PC-3 (cell line): Measurements from ENCODE around the gene ROR1. TPM values are rescaled to one million over a fixed set of nuclear protein-coding genes. Genes with fewer than 3 reads are reported as not detected.

ENCODE experiments used
- ATAC-seq: fragments of 200-7000 bp; cut with Tn5 transposase; 2 replicates; pipeline ENCODE4 v1.9.1; 2020; ENCODE audit warnings: mild to moderate bottlenecking, moderate library complexity
- BruUV-seq: library from RNA; stranded (reverse); fragments of 400-500 nt; replicated peaks from 2 replicates; lab custom pipeline; 2021; lab: Mats Ljungman, UMichigan
- CTCF ChIA-PET: fragments of 300-600 bp; sonication (Branson Sonifier 250); formaldehyde crosslinking; loops from one replicate; lab custom pipeline; 2022; ENCODE audit warnings: antibody characterized with exemption; lab: Charles Lee
- POLR2A ChIA-PET: fragments of 300-600 bp; sonication (Branson Sonifier 250); formaldehyde crosslinking; loops from one replicate; lab custom pipeline; 2022; ENCODE audit warnings: antibody characterized with exemption; ENCODE audit not compliant: unreplicated experiment; lab: Charles Lee
- DNase-seq: peaks from one replicate; pipeline ENCODE4 v3.0.0-alpha.2; 2015
- H2AFZ ChIP-seq: fragments of 300-600 bp; sonication (generic); 2 replicates; pipeline ENCODE4 v1.6.0; 2016; ENCODE audit warnings: antibody characterized with exemption, low read length
- H3F3A ChIP-seq: fragments of 300-600 bp; sonication (generic); one replicate; pipeline ENCODE4 v1.6.0; 2017; ENCODE audit warnings: antibody characterized with exemption, low read length, control low read depth, mild to moderate bottlenecking; ENCODE audit not compliant: unreplicated experiment
- H3K27ac ChIP-seq: fragments of 300-600 bp; sonication (generic); 2 replicates; pipeline ENCODE4 v1.5.1; 2016; ENCODE audit warnings: mild to moderate bottlenecking, low read length
- H3K27me3 ChIP-seq: fragments of 300-600 bp; sonication (generic); 2 replicates; pipeline ENCODE4 v1.6.1; 2016; ENCODE audit warnings: low read length, mixed read lengths
- H3K36me3 ChIP-seq: fragments of 300-600 bp; sonication (generic); 2 replicates; pipeline ENCODE4 v1.6.1; 2016; ENCODE audit warnings: low read depth, mixed run types, low read length, mixed read lengths
- H3K4me1 ChIP-seq: fragments of 300-600 bp; sonication (generic); 2 replicates; pipeline ENCODE4 v1.5.1; 2016; ENCODE audit warnings: low read length; ENCODE audit not compliant: insufficient read depth
- H3K4me2 ChIP-seq: fragments of 300-600 bp; sonication (generic); 2 replicates; pipeline ENCODE4 v1.6.0; 2016; ENCODE audit warnings: low read length
- H3K4me3 ChIP-seq: fragments of 300-600 bp; sonication (generic); 2 replicates; pipeline ENCODE4 v1.5.1; 2016; ENCODE audit warnings: mild to moderate bottlenecking, low read length, mixed read lengths
- H3K79me2 ChIP-seq: fragments of 300-600 bp; sonication (generic); 2 replicates; pipeline ENCODE4 v1.6.1; 2017; ENCODE audit warnings: low read length, mixed read lengths
- H3K9ac ChIP-seq: fragments of 300-600 bp; sonication (generic); 2 replicates; pipeline ENCODE4 v1.6.0; 2016; ENCODE audit warnings: mild to moderate bottlenecking, low read length
- H3K9me2 ChIP-seq: fragments of 300-600 bp; sonication (generic); replicated peaks from 2 replicates; pipeline ENCODE4 v1.6.1; 2016; ENCODE audit warnings: mixed run types, low read length, mixed read lengths
- H3K9me3 ChIP-seq: fragments of 300-600 bp; sonication (generic); 2 replicates; pipeline ENCODE4 v1.6.1; 2016; ENCODE audit warnings: low read length, mixed read lengths
- H4K20me1 ChIP-seq: fragments of 300-600 bp; sonication (generic); 2 replicates; pipeline ENCODE4 v1.6.1; 2016; ENCODE audit warnings: low read length, mixed read lengths
- CTCF ChIP-seq: fragments of 300-600 bp; sonication (generic); conservative IDR thresholded peaks from 2 replicates; pipeline ENCODE4 v1.5.1; 2017; ENCODE audit warnings: antibody characterized with exemption, low read depth, mild to moderate bottlenecking, low read length
- EZH2 ChIP-seq: fragments of 300-600 bp; sonication (generic); IDR thresholded peaks from one replicate; pipeline ENCODE4 v1.6.1; 2017; ENCODE audit warnings: antibody characterized with exemption, mild to moderate bottlenecking, low read length; ENCODE audit not compliant: unreplicated experiment
- EZH2phosphoT487 ChIP-seq: fragments of 300-600 bp; sonication (generic); IDR thresholded peaks from 2 replicates; pipeline ENCODE4 v1.6.1; 2018; ENCODE audit warnings: mild to moderate bottlenecking, antibody characterized with exemption, low read length, borderline replicate concordance
- intact Hi-C: fragments of 100-400 bp; cut with micrococcal nuclease; formaldehyde crosslinking; loops from 2 replicates; pipeline ENCODE4 v1.9.0; 2023
- total RNA-seq: library from RNA; depleted of rRNA; stranded (reverse); fragments of >200 nt; gene quantifications from 2 replicates; pipeline ENCODE4 v1.2.3, GENCODE V29; 2014

ROR1 gene
- total RNA-seq, 1 experiment from 2014 or later = 16.5 TPM

- Histone ChIP-seq H4K20me1 (no peaks in the 10 kb centered on the region), H3K36me3 (no peaks in the 10 kb centered on the region), H3K4me3 (no peak overlapping the region), H3K9me3 (no peaks in the 10 kb centered on the region), H3K27ac (no peak overlapping the region), H3F3A (no peaks in the 10 kb centered on the region), H3K4me1 (peaks cover 26% of the 10 kb centered on the region), H3K9ac (no peak overlapping the region), H2AFZ (no peak overlapping the region), H3K27me3 (no peaks in the 10 kb centered on the region), H3K9me2 (no peaks in the 10 kb centered on the region), H3K79me2 (peaks cover 21% of the 10 kb centered on the region), H3K4me2 (no peak overlapping the region)
- POLR2A ChIA-PET = no interaction called here
- TF ChIP-seq EZH2phosphoT487 (no peak), CTCF (peak; percentile 37; the same call in 1 of the 2 replicates)
- DNase-seq (peak; percentile 23), ATAC-seq (no peak)
- CTCF ChIA-PET = interaction anchor here (0.7 kb wide), 1 partner anchor 232 kb away, joined by 3 read pairs; no protein-coding TSS in a partner anchor
- intact Hi-C loops = loop anchor here (5.0 kb wide), 3 partner anchors 213 to 318 kb away; no protein-coding TSS in a partner anchor
- no TSS peak for BruUV-seq
Observed at GRCh38 chr1:63924600-63924999, 150.8 kb downstream of the ROR1 start.

- BruUV-seq = no TSS peak
- Histone ChIP-seq H3F3A (no peaks in the 10 kb centered on the region), H3K27ac (no peak overlapping the region), H3K9me2 (no peaks in the 10 kb centered on the region), H3K4me1 (peaks cover 7% of the 10 kb centered on the region), H3K27me3 (no peaks in the 10 kb centered on the region), H3K9me3 (no peaks in the 10 kb centered on the region), H3K4me2 (no peak overlapping the region), H4K20me1 (no peaks in the 10 kb centered on the region), H3K4me3 (no peak overlapping the region), H2AFZ (no peak overlapping the region), H3K79me2 (peaks cover 20% of the 10 kb centered on the region), H3K36me3 (no peaks in the 10 kb centered on the region), H3K9ac (no peak overlapping the region)
- CTCF ChIA-PET = no interaction called here
- TF ChIP-seq CTCF (no peak), EZH2 (no peak), EZH2phosphoT487 (no peak)
- intact Hi-C loops = no loop called here
- DNase-seq (no peak), ATAC-seq (peak; percentile 43)
- POLR2A ChIA-PET = no interaction called here
Observed at GRCh38 chr1:63928186-63929105, 154.6 kb downstream of the ROR1 start.

GRCh38 chr1:63929106-63929478, 155.3 kb downstream of the ROR1 start:
- Histone ChIP-seq H4K20me1 (no peaks in the 10 kb centered on the region), H3K9me2 (no peaks in the 10 kb centered on the region), H3K4me2 (no peak overlapping the region), H3K27me3 (no peaks in the 10 kb centered on the region), H2AFZ (no peak overlapping the region), H3K4me1 (peaks cover 7% of the 10 kb centered on the region), H3K27ac (no peak overlapping the region), H3K79me2 (peaks cover 15% of the 10 kb centered on the region), H3K36me3 (no peaks in the 10 kb centered on the region), H3K9ac (no peak overlapping the region), H3F3A (no peaks in the 10 kb centered on the region), H3K4me3 (no peak overlapping the region), H3K9me3 (no peaks in the 10 kb centered on the region)
- intact Hi-C loops = no loop called here
- no TSS peak for BruUV-seq
- DNase-seq (no peak), ATAC-seq (no peak)
- ChIA-PET POLR2A (no interaction called here), CTCF (no interaction called here)
- TF ChIP-seq CTCF (no peak), EZH2phosphoT487 (no peak), EZH2 (no peak)
